Common myeloid progenitor, CD34-positive (primary cell): ENCODE results near the gene TBX1.
"Not testable (repeated sequence)": the region's sequence is repeated elsewhere in the genome, so short reads cannot be mapped to it uniquely, and the experiment has no call there.

ENCODE experiments used
- CTCF ChIA-PET: fragments of 350-600 bp; sonication (Branson Sonifier 250); formaldehyde crosslinking; loops from one replicate; lab custom pipeline; 2021; ENCODE audit warnings: antibody characterized with exemption; lab: Charles Lee
- POLR2A ChIA-PET: fragments of 350-600 bp; sonication (Branson Sonifier 250); formaldehyde crosslinking; loops from one replicate; lab custom pipeline; 2021; ENCODE audit warnings: antibody characterized with exemption; lab: Charles Lee
- DNase-seq, 3 donors: peaks; one replicate each; pipeline versions ENCODE4 v3.0.0 to v3.0.0-alpha.2; 2013
- H3K27ac ChIP-seq, 2 experiments: 1 replicate in 1 of 2; 2 replicates in 1 of 2; pipeline ENCODE4 v1.7.0; 2013; ENCODE audit warnings: inconsistent platforms in 2 of 2, low read length in 2 of 2, mild to moderate bottlenecking in 2 of 2, low read depth in 1 of 2, moderate library complexity in 1 of 2; ENCODE audit not compliant: severe bottlenecking in 2 of 2, insufficient read depth in 1 of 2, poor library complexity in 1 of 2
- H3K27me3 ChIP-seq, 5 experiments: replicated peaks in 2 of 5; 1 replicate in 3 of 5; 2 replicates in 2 of 5; pipeline versions ENCODE4 v1.6.1 to v1.7.0; 2013; ENCODE audit warnings: low read length in 4 of 5, mild to moderate bottlenecking in 2 of 5, moderate library complexity in 2 of 5, inconsistent platforms in 1 of 5; ENCODE audit not compliant: insufficient read depth in 5 of 5, control insufficient read depth in 4 of 5
- H3K36me3 ChIP-seq, 4 experiments: 1 replicate in 2 of 4; 2 replicates in 2 of 4; pipeline versions ENCODE4 v1.6.1 to v1.7.0; 2013; ENCODE audit warnings: low read length in 3 of 4, control low read depth in 1 of 4, mild to moderate bottlenecking in 1 of 4; ENCODE audit not compliant: control insufficient read depth in 4 of 4, insufficient read depth in 4 of 4
- H3K4me1 ChIP-seq, 4 experiments: 1 replicate in 3 of 4; 2 replicates in 1 of 4; pipeline versions ENCODE4 v1.6.1 to v1.7.1; 2013; ENCODE audit warnings: low read length in 3 of 4, mild to moderate bottlenecking in 3 of 4, control low read depth in 1 of 4, inconsistent platforms in 1 of 4, moderate library complexity in 1 of 4; ENCODE audit not compliant: control insufficient read depth in 4 of 4, insufficient read depth in 4 of 4; ENCODE audit errors: control extremely low read depth in 1 of 4
- H3K4me3 ChIP-seq, 7 experiments: 1 replicate in 4 of 7; 2 replicates in 3 of 7; pipeline versions ENCODE4 v1.5.1 to v1.7.0; 2013; ENCODE audit warnings: mild to moderate bottlenecking in 7 of 7, low read length in 6 of 7, moderate library complexity in 6 of 7, inconsistent platforms in 2 of 7, low read depth in 2 of 7, control low read depth in 1 of 7; ENCODE audit not compliant: insufficient read depth in 4 of 7, control insufficient read depth in 1 of 7; ENCODE audit errors: extremely low read depth in 1 of 7
- H3K9me3 ChIP-seq, 5 experiments: 1 replicate in 4 of 5; 2 replicates in 1 of 5; pipeline versions ENCODE4 v1.6.1 to v1.7.1; 2013; ENCODE audit warnings: low read length in 4 of 5, mild to moderate bottlenecking in 2 of 5, inconsistent platforms in 1 of 5, low read depth in 1 of 5, moderate library complexity in 1 of 5; ENCODE audit not compliant: control insufficient read depth in 4 of 5, insufficient read depth in 2 of 5; ENCODE audit errors: control extremely low read depth in 1 of 5
- WGBS: methylation state at CpG from one replicate; pipeline ENCODE4 v1.1.5; 2013; ENCODE audit not compliant: insufficient coverage; 5-methylcytosine and 5-hydroxymethylcytosine counted together

Gene TBX1

GRCh38 chr22:19776433-19777031 is 16.0 kb downstream of the TBX1 start:
- H3K4me3 ChIP-seq, result peak overlapping the region in 1 of 7 experiments; percentile 26
- peak in 2 of 3 donors; percentile 62 to 68 for DNase-seq
- peaks cover 0 to 32% (median 27%) of the 10 kb centered on the region in 4 experiments for H3K4me1 ChIP-seq
- no peaks in the 10 kb centered on the region for H3K9me3 ChIP-seq
- CTCF ChIA-PET, result interaction anchor here (0.6 to 2.3 kb wide), 6 partner anchors 8 to 115 kb away, joined by 3 to 8 read pairs (median 4); no protein-coding TSS in a partner anchor
- H3K27ac ChIP-seq, result no peak overlapping the region
- 21% methylated on average over 13 of the region's 18 CpGs for WGBS
- POLR2A ChIA-PET, result interaction anchor here (1.0 kb wide), 1 partner anchor 79 kb away, joined by 3 read pairs; no protein-coding TSS in a partner anchor
- H3K27me3 ChIP-seq, result no peaks in the 10 kb centered on the region
- H3K36me3 ChIP-seq, result no peaks in the 10 kb centered on the region

GRCh38 chr22:19777192-19777591 is 16.6 kb downstream of the TBX1 start:
- peaks cover 0 to 32% (median 27%) of the 10 kb centered on the region in 4 experiments for H3K4me1 ChIP-seq
- H3K36me3 ChIP-seq, DNase-seq, H3K4me3 ChIP-seq, H3K27ac ChIP-seq, H3K9me3 ChIP-seq, H3K27me3 ChIP-seq: not testable (repeated sequence)
- ChIA-PET CTCF (interaction anchor here (1.0 to 1.6 kb wide), 2 partner anchors 14 kb away, joined by 3 to 7 read pairs; no protein-coding TSS in a partner anchor), POLR2A (interaction anchor here (1.0 kb wide), 1 partner anchor 79 kb away, joined by 3 read pairs; no protein-coding TSS in a partner anchor)
- WGBS, result no CpG with 5 or more reads among the region's 6 CpGs

- no peaks in the 10 kb centered on the region for H3K27me3 ChIP-seq
- no peak overlapping the region for H3K4me3 ChIP-seq
- H3K9me3 ChIP-seq, result no peaks in the 10 kb centered on the region
- no peak for DNase-seq
- no peak overlapping the region for H3K27ac ChIP-seq
- H3K4me1 ChIP-seq, result peaks cover 0 to 16% (median 12%) of the 10 kb centered on the region in 4 experiments
- H3K36me3 ChIP-seq, result no peaks in the 10 kb centered on the region
- POLR2A ChIA-PET, result no interaction called here
- WGBS, result 95% methylated on average over 10 of the region's 10 CpGs
- CTCF ChIA-PET, result interaction anchor here (0.6 to 2.7 kb wide), 6 partner anchors 9 to 49 kb away, joined by 3 to 11 read pairs (median 4); no protein-coding TSS in a partner anchor
Measured at GRCh38 chr22:19779011-19779421, 18.4 kb downstream of the TBX1 start.

DNA sequence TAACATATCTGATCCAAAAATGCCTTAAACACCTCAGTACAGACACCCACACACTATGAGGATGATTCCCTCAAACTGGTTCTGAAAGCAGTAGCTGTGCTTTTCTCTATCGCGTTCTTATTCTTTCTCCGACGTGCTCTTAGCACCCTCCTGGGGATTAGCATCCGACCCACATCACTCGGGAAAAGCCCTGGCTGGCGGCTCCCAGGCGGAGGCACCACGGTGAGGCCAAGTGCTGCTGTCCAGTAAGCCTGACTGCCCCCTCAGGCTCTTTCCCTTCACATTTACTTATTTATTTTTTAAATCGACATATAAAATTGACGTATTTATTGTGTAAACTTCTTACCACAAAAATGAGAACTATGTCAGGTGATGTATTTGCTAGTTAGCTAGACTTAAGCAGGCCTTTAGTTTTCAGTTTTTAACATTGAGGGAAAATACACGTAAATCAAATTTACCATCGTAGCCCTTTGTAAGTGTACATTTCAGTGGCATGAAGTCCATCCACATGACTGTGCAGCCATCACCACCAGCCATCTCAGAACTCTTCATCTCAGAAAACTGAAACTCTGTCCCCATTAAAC is 19.2 kb downstream of the TBX1 start:
- no peak for DNase-seq
- ChIA-PET POLR2A (no interaction called here), CTCF (interaction anchor here (0.6 to 2.7 kb wide), 6 partner anchors 9 to 49 kb away, joined by 3 to 11 read pairs (median 4); no protein-coding TSS in a partner anchor)
- peak overlapping the region in 1 of 2 experiments; percentile 47 for H3K27ac ChIP-seq
- 90% methylated on average over 11 of the region's 13 CpGs for WGBS
- H3K36me3 ChIP-seq, result no peaks in the 10 kb centered on the region
- H3K9me3 ChIP-seq, result no peaks in the 10 kb centered on the region
- no peak overlapping the region for H3K4me3 ChIP-seq
- H3K27me3 ChIP-seq, result no peaks in the 10 kb centered on the region
- peaks cover 0 to 15% (median 12%) of the 10 kb centered on the region in 4 experiments for H3K4me1 ChIP-seq

- no peaks in the 10 kb centered on the region for H3K9me3 ChIP-seq
- no peak overlapping the region for H3K27ac ChIP-seq
- 90% methylated on average over 1 of the region's 1 CpG for WGBS
- no peaks in the 10 kb centered on the region for H3K27me3 ChIP-seq
- H3K4me3 ChIP-seq, result no peak overlapping the region
- no peak for DNase-seq
- no peaks in the 10 kb centered on the region for H3K36me3 ChIP-seq
- ChIA-PET CTCF (interaction anchor here (0.8 to 1.3 kb wide), 3 partner anchors 9 to 128 kb away, joined by 3 to 4 read pairs (median 3); no protein-coding TSS in a partner anchor), POLR2A (no interaction called here)
- peaks cover 0 to 5% (median 2%) of the 10 kb centered on the region in 4 experiments for H3K4me1 ChIP-seq
Measured at GRCh38 chr22:19782533-19782932, 22.0 kb downstream of the TBX1 start.

DNA sequence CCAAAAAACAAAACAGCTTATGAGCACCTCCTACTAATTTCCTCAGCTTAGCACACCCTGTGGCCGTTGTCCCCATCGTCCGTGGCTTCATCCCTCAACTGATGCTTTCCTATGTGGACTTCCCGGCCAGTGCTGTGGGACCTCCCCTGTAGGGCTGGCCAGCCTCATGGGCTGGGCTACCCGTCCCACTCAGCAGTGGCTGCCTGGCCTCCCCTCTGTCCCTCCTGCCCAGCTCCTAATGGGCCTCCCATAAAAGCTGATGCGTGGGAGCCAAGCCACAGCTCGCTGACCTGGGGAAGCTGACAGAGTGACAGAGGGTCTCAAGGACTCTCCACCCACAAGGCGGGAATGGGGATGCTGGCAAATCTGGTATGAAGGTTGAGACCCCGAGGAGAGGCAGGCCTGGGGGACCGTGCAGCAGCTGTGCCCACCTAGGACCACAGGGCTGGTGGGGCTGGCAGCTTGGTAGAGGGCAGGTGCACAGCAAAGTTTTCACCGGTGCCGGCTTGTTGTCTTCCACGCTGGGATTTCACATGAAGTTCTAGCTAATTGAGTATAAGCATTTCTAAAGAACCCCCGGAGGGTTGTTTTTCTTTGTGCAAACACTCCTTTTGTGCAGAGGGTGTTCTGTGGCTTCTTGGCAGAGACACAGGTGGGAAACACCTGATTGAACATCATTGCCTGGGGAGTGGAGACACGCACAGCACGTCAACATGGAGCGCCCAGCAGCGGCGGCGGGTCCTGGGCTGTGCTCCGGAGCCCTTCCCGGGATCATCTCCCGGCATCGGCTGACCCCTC is 23.2 kb downstream of the TBX1 start:
- Histone ChIP-seq H3K27me3 (no peaks in the 10 kb centered on the region), H3K4me1 (peaks cover 0 to 5% (median 2%) of the 10 kb centered on the region in 4 experiments), H3K27ac (no peak overlapping the region), H3K4me3 (no peak overlapping the region), H3K9me3 (no peaks in the 10 kb centered on the region), H3K36me3 (peaks cover 0 to 4% (median 0%) of the 10 kb centered on the region in 4 experiments)
- no peak for DNase-seq
- POLR2A ChIA-PET, result no interaction called here
- WGBS, result 97% methylated on average over 18 of the region's 24 CpGs
- CTCF ChIA-PET, result interaction anchor here (0.8 to 1.3 kb wide), 4 partner anchors 8 to 11 kb away, joined by 3 read pairs; no protein-coding TSS in a partner anchor
